HG03558 (cell line): ENCODE results near the gene VPS41.
"Not testable (repeated sequence)": the region's sequence is repeated elsewhere in the genome, so short reads cannot be mapped to it uniquely, and the experiment has no call there.

ENCODE experiments used
- ATAC-seq: cut with Tn5 transposase; IDR thresholded peaks from one replicate; pipeline ENCODE4 v1.9.1; 2021; ENCODE audit warnings: moderate number of reproducible peaks; ENCODE audit not compliant: unreplicated experiment; ENCODE audit errors: extremely low read depth

The VPS41 gene

GRCh38 chr7:38862666-38863065 is 46.3 kb downstream of the VPS41 start:
- ATAC-seq: no peak

GRCh38 chr7:38858259-38858884 is 50.6 kb downstream of the VPS41 start:
- no peak for ATAC-seq

- ATAC-seq: no peak
These were observed 53.1 kb downstream of the VPS41 start for GRCh38 chr7:38855867-38856266.

GRCh38 chr7:38855386-38855785 is 53.6 kb downstream of the VPS41 start:
- ATAC-seq: no peak

GRCh38 chr7:38854947-38855346 is 54.0 kb downstream of the VPS41 start:
- not testable (repeated sequence) for ATAC-seq

GRCh38 chr7:38851321-38851720 is 57.7 kb downstream of the VPS41 start:
- ATAC-seq: no peak

GRCh38 chr7:38846280-38846679 is 62.7 kb downstream of the VPS41 start:
- ATAC-seq: no peak

GRCh38 chr7:38844952-38845563 is 63.9 kb downstream of the VPS41 start:
- no peak for ATAC-seq

- no peak for ATAC-seq
These were observed 66.2 kb downstream of the VPS41 start for GRCh38 chr7:38842746-38843145.

GRCh38 chr7:38840736-38841460 is 68.1 kb downstream of the VPS41 start:
- no peak for ATAC-seq

- ATAC-seq: no peak
These were observed 69.1 kb downstream of the VPS41 start for GRCh38 chr7:38839851-38840250.

- ATAC-seq: no peak
These were observed 70.1 kb downstream of the VPS41 start for GRCh38 chr7:38838725-38839385.

GRCh38 chr7:38834357-38834756 is 74.6 kb downstream of the VPS41 start:
- no peak for ATAC-seq

GRCh38 chr7:38833329-38833728 is 75.7 kb downstream of the VPS41 start:
- no peak for ATAC-seq

- ATAC-seq: no peak
These were observed 77.6 kb downstream of the VPS41 start for GRCh38 chr7:38831259-38831996.

GRCh38 chr7:38830826-38831225 is 78.2 kb downstream of the VPS41 start:
- ATAC-seq: no peak

- ATAC-seq: no peak
These were observed 79.4 kb downstream of the VPS41 start for GRCh38 chr7:38829488-38830165.

- ATAC-seq: no peak
These were observed 81.0 kb downstream of the VPS41 start for GRCh38 chr7:38828026-38828425.

GRCh38 chr7:38825721-38826440 is 83.1 kb downstream of the VPS41 start:
- ATAC-seq: no peak
